Right lobe of liver (tissue), 6 donors: ENCODE measurements around the gene ATXN2. TPM values are rescaled to one million over a fixed set of nuclear protein-coding genes. Genes with fewer than 3 reads are reported as not detected.
A peak's percentile ranks its signal among the peaks of the same experiment; 100 is the strongest.

Experiments
- ATAC-seq, 4 donors: fragments of 200-7000 bp; cut with Tn5 transposase; one replicate each; pipeline ENCODE4 v1.9.1; 2020; ENCODE audit warnings: mild to moderate bottlenecking in 4 of 4, moderate library complexity in 4 of 4
- DNase-seq, 3 donors: peaks; one replicate each; pipeline ENCODE4 v3.0.0-alpha.2; 2020
- H3K27ac ChIP-seq, 3 donors: fragments of 200-600 bp; one replicate each; pipeline ENCODE4 v1.8.0; 2022
- H3K27me3 ChIP-seq, 2 donors: fragments of 200-600 bp; one replicate each; pipeline ENCODE4 v1.8.0; 2022
- H3K36me3 ChIP-seq, 4 donors: fragments of 200-600 bp; sonication (generic) in 1 of 4; one replicate each; pipeline versions ENCODE4 v1.5.1 to v1.8.0; 2017 to 2022; ENCODE audit warnings: control low read depth in 1 of 4
- H3K4me1 ChIP-seq, 4 donors: fragments of 200-600 bp; sonication (generic) in 1 of 4; one replicate each; pipeline versions ENCODE4 v1.5.1 to v1.8.0; 2017 to 2022; ENCODE audit warnings: control low read depth in 1 of 4
- H3K4me3 ChIP-seq, 3 donors: fragments of 200-600 bp; one replicate each; pipeline ENCODE4 v1.8.0; 2022
- H3K9me3 ChIP-seq, 4 donors: fragments of 200-600 bp; sonication (generic) in 1 of 4; one replicate each; pipeline versions ENCODE4 v1.5.1 to v1.8.0; 2017 to 2022; ENCODE audit warnings: control low read depth in 1 of 4
- POLR2A ChIP-seq: fragments of 450-650 bp; IDR thresholded peaks from one replicate; pipeline ENCODE4 v1.6.1; 2017; ENCODE audit warnings: antibody characterized with exemption, mild to moderate bottlenecking
- WGBS: methylation state at CpG from one replicate; pipeline ENCODE4 v1.1.6; 2018; ENCODE audit warnings: low coverage, low lambda C conversion rate; ENCODE audit not compliant: insufficient coverage; ENCODE audit errors: missing lambda C conversion rate; 5-methylcytosine and 5-hydroxymethylcytosine counted together
- intact Hi-C, 2 donors: fragments of 100-400 bp; cut with DNase I; formaldehyde crosslinking; loops; one replicate each; pipeline versions ENCODE4 v1.11.2 to v1.14.1; 2022
- total RNA-seq, 6 experiments: library from RNA; depleted of rRNA in 2 of 6; stranded (reverse); fragments of >200 nt in 2 of 6; fragmentation: NEBNext Ultra II Directional in 3 of 6; extraction: Animal tissue kit (Norgen Biotek cat#: 25700) in 3 of 6; gene quantifications; one replicate each; pipeline versions ENCODE4 v1.1.0 to v1.2.4, GENCODE V29; 2016 to 2023
- TF ChIP-seq, protein P1 (sequence below), 4 donors: fragments of 200-600 bp in 3 of 4; fragments of 450-650 bp in 1 of 4; IDR thresholded peaks; one replicate each; pipeline versions ENCODE4 v1.5.1 to v1.8.0; 2016 to 2022; ENCODE audit warnings: antibody characterized with exemption in 4 of 4, mild to moderate bottlenecking in 2 of 4
- donor health status: DM: no; HTN: yes; CAD: no.
- donor health status: DM: no; HTN: no; CAD: no.
- donor health status: DM: no; HTN: no; CAD: no.
- donor health status: DM: no; HTN: yes; CAD: no.
- donor health status: DM: no; HTN: yes; CAD: no.

The ATXN2 gene
- total RNA-seq, 6 experiments from 2014 or later: 19.1 to 39.5 (median 27.6) TPM

DNA sequence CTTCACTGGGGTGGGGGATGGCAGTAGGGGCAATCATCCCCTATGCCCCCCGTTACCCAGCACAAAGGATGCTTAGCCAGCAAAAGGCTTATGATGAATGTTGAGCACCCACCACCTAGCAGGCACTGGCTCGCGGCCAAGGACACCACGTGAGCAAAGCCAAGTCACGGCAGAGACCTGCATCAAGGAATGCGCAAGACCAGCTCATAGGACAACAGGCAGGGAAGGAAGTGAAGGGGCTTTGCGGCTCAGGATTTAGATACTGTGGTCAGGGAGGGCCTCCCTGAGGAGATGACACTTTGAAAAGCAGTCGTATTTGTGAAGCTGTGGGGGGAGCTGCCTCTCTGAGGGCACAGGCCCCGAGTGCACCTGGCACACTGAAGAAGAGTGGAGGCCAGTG lies 160.6 kb downstream of the ATXN2 start:
- WGBS: 31% methylated on average over 8 of the region's 9 CpGs
- ATAC-seq (no peak), DNase-seq (no peak)
- Histone ChIP-seq H3K9me3 (no peaks in the 10 kb centered on the region), H3K4me3 (no peak overlapping the region), H3K4me1 (peaks cover 0 to 25% (median 9%) of the 10 kb centered on the region in 4 donors), H3K27ac (peak overlapping the region; percentile 29 to 46 (median 43)), H3K36me3 (no peaks in the 10 kb centered on the region), H3K27me3 (no peaks in the 10 kb centered on the region)
- TF ChIP-seq, protein P1, sequence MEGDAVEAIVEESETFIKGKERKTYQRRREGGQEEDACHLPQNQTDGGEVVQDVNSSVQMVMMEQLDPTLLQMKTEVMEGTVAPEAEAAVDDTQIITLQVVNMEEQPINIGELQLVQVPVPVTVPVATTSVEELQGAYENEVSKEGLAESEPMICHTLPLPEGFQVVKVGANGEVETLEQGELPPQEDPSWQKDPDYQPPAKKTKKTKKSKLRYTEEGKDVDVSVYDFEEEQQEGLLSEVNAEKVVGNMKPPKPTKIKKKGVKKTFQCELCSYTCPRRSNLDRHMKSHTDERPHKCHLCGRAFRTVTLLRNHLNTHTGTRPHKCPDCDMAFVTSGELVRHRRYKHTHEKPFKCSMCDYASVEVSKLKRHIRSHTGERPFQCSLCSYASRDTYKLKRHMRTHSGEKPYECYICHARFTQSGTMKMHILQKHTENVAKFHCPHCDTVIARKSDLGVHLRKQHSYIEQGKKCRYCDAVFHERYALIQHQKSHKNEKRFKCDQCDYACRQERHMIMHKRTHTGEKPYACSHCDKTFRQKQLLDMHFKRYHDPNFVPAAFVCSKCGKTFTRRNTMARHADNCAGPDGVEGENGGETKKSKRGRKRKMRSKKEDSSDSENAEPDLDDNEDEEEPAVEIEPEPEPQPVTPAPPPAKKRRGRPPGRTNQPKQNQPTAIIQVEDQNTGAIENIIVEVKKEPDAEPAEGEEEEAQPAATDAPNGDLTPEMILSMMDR (IDR thresholded peaks at IDR 0.05): no peak
- no peak for TF ChIP-seq POLR2A
- intact Hi-C loops: no loop called here

GRCh38 chr12:111437816-111438454 lies 161.2 kb downstream of the ATXN2 start:
- no peak overlapping the region for H3K4me3 ChIP-seq
- WGBS: no CpG with 5 or more reads among the region's 8 CpGs
- ATAC-seq (peak; percentile 12 to 33 (median 22)), DNase-seq (peak in 1 of 3 donors; percentile 66)
- intact Hi-C loops: no loop called here
- H3K27ac ChIP-seq: peak overlapping the region; percentile 8 to 46 (median 29)
- H3K27me3 ChIP-seq: no peaks in the 10 kb centered on the region
- H3K36me3 ChIP-seq: no peaks in the 10 kb centered on the region
- TF ChIP-seq, protein P1 (IDR thresholded peaks at IDR 0.05): no peak
- no peak for TF ChIP-seq POLR2A
- H3K4me1 ChIP-seq: peaks cover 0 to 31% (median 11%) of the 10 kb centered on the region in 4 donors
- no peaks in the 10 kb centered on the region for H3K9me3 ChIP-seq

DNA sequence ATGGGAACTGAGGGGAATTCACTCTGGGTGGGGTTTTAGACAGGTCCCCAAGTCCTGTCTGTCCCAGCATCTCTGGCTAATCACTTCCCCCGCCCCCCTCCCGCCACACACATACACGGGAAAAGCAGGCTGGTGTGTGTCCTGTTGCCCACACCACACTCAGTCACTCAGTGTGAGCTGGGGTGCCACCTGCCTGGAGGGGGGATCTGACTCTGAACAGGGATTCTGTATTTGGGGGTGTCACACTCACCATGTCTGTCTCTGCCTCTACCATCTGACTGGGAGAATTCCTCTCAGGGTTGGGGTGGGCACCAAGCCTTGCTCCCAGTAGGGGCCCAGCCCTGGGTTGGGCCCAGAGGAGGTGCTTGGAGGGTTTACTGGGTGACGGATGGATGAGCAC lies 162.3 kb downstream of the ATXN2 start:
- Histone ChIP-seq H3K9me3 (no peaks in the 10 kb centered on the region), H3K27ac (peak overlapping the region in 2 of 3 donors; percentile 0 to 94), H3K4me3 (no peak overlapping the region), H3K4me1 (peaks cover 0 to 42% (median 18%) of the 10 kb centered on the region in 4 donors), H3K27me3 (no peaks in the 10 kb centered on the region), H3K36me3 (no peaks in the 10 kb centered on the region)
- intact Hi-C loops: no loop called here
- TF ChIP-seq POLR2A: no peak
- TF ChIP-seq, protein P1 (IDR thresholded peaks at IDR 0.05): no peak
- no peak for ATAC-seq
- DNase-seq: no peak
- WGBS: 0% methylated on average over 1 of the region's 4 CpGs

DNA sequence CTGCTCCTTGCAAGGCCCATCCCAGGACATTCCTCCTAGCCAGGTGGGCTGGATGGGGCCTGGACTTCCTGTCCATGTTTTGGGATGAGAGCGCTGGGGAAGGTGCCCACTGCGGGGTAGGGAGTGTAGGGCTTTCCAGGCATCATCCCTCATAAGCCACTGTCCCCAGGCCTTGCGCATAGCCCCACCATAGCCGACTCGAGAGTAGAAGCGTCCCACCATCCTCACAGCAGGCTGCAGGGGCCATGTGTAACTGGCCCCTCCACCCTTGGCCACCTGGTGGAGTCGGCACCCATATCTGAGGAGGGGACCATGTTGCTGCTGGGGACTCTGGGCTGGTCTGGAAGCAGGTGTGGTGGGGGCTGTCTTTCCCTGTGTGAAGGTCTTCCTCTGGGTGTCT lies 162.8 kb downstream of the ATXN2 start:
- H3K27me3 ChIP-seq: no peaks in the 10 kb centered on the region
- intact Hi-C loops: no loop called here
- TF ChIP-seq POLR2A: no peak
- TF ChIP-seq, protein P1 (IDR thresholded peaks at IDR 0.05): no peak
- H3K27ac ChIP-seq: peak overlapping the region in 2 of 3 donors; percentile 88 to 94
- peaks cover 0 to 48% (median 22%) of the 10 kb centered on the region in 4 donors for H3K4me1 ChIP-seq
- ATAC-seq (no peak), DNase-seq (no peak)
- WGBS: no CpG with 5 or more reads among the region's 7 CpGs
- no peaks in the 10 kb centered on the region for H3K9me3 ChIP-seq
- no peaks in the 10 kb centered on the region for H3K36me3 ChIP-seq
- H3K4me3 ChIP-seq: no peak overlapping the region
